ENCODE results near the gene PALM3. TPM values are rescaled to one million over a fixed set of nuclear protein-coding genes. Genes with fewer than 3 reads are reported as not detected.
"Not testable (repeated sequence)": the region's sequence is repeated elsewhere in the genome, so short reads cannot be mapped to it uniquely, and the experiment has no call there.

Gene PALM3
- total RNA-seq, 1 experiment from 2014 or later, result 3.3 TPM

DNA sequence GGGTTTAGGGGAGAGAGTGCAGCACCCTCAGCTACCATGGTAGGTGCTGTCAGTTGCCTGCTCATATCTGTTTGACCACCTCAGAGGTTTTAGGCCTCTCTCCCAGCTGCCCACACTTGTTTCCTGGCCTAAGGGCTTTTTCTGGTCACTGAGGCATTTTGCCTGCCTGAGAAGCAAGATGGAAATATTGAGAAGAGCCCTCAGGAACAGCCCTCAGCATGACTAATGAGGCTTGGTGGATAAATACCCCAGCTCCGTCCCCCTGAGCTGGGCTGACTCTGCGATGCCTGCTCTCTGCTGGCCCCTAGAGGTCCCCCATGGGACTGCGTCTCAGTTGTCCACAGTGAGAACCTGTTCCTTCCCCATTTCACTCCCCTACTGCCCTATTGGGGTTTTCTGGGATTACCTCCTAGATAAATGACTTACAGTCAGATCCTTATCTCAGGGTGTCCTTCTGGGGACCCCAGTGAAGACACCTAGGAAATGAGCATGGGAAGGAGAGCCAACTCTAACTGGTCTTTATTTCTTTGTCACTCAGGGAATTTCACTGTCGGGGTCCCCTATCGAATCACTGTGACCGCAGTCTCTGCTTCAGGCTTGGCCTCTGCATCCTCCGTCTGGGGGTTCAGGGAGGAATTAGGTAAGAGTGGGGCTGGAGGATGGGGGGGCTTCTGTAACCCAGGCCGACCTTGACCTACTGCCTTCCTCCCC is 13.3 kb downstream of the PALM3 start:
- no peak overlapping the region for H3K9ac ChIP-seq (ENCODE audit: low read length)
- intact Hi-C loops (cut with micrococcal nuclease), result no loop called here
- CTCF ChIA-PET, result interaction anchor here (0.7 to 1.8 kb wide), 8 partner anchors 8 to 252 kb away, joined by 3 to 12 read pairs (median 3); partner anchors contain the start of gene ASF1B
- DNase-seq (ENCODE audit: low read depth, low spot score), result no peak
- no TSS peak for BruUV-seq (replicated peaks)
- no peak overlapping the region for H3K4me3 ChIP-seq (replicated peaks in 1 of 2; ENCODE audit: low read depth in 1 of 2, low read length in 2 of 2)
- ATAC-seq, result peak; percentile 90
- no peak overlapping the region for H2AFZ ChIP-seq (ENCODE audit: low read depth, low read length, poor library complexity, severe bottlenecking)
- no peaks in the 10 kb centered on the region for H3K9me2 ChIP-seq (ENCODE audit: insufficient read depth)
- no peaks in the 10 kb centered on the region for H4K20me1 ChIP-seq (ENCODE audit: insufficient read depth)
- peaks cover 0 to 6% of the 10 kb centered on the region in 2 experiments; a peak in 2 of 4 replicates for H3K36me3 ChIP-seq (ENCODE audit: control insufficient read depth in 1 of 2, insufficient read depth in 2 of 2, low read length in 2 of 2)
- H3K79me2 ChIP-seq (ENCODE audit: insufficient read depth, low read length), result no peaks in the 10 kb centered on the region
- H3K27me3 ChIP-seq (ENCODE audit: insufficient read depth, low read length), result no peaks in the 10 kb centered on the region
- no peaks in the 10 kb centered on the region for H3K4me1 ChIP-seq (ENCODE audit: control insufficient read depth in 1 of 2, insufficient read depth in 2 of 2, low read length in 2 of 2)
- H3K27ac ChIP-seq (ENCODE audit: low read depth, low read length), result no peak overlapping the region
- RAD21 ChIA-PET (ENCODE audit: low non-redundant PET in 1 of 2, low total read pairs in 2 of 2, uncharacterized antibody in 2 of 2, unreplicated experiment in 2 of 2), result interaction anchor here in 1 of 2 experiments (0.6 kb wide), 1 partner anchor 1070 kb away, joined by 4 read pairs; no protein-coding TSS in a partner anchor
- POLR2A ChIA-PET, result no interaction called here
- no peak overlapping the region for H3K4me2 ChIP-seq (ENCODE audit: low read length)
- TF ChIP-seq EZH2phosphoT487 (IDR thresholded peaks at IDR 0.05; ENCODE audit: borderline replicate concordance) (no peak), RAD21 (IDR thresholded peaks at IDR 0.05; ENCODE audit: low read depth) (peak; percentile 49)
- TF ChIP-seq, protein P1, sequence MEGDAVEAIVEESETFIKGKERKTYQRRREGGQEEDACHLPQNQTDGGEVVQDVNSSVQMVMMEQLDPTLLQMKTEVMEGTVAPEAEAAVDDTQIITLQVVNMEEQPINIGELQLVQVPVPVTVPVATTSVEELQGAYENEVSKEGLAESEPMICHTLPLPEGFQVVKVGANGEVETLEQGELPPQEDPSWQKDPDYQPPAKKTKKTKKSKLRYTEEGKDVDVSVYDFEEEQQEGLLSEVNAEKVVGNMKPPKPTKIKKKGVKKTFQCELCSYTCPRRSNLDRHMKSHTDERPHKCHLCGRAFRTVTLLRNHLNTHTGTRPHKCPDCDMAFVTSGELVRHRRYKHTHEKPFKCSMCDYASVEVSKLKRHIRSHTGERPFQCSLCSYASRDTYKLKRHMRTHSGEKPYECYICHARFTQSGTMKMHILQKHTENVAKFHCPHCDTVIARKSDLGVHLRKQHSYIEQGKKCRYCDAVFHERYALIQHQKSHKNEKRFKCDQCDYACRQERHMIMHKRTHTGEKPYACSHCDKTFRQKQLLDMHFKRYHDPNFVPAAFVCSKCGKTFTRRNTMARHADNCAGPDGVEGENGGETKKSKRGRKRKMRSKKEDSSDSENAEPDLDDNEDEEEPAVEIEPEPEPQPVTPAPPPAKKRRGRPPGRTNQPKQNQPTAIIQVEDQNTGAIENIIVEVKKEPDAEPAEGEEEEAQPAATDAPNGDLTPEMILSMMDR (IDR thresholded peaks at IDR 0.05 in 2 of 3, conservative IDR thresholded peaks at IDR 0.05 in 1 of 3; ENCODE audit: borderline replicate concordance in 1 of 3, insufficient read depth in 1 of 3, low read depth in 2 of 3, low read length in 2 of 3), result peak; percentile 38 to 98 (median 98); a peak in 5 of 6 replicates
- H3K9me3 ChIP-seq (ENCODE audit: control insufficient read depth in 1 of 2, insufficient read depth in 1 of 2, low read depth in 1 of 2, low read length in 2 of 2), result no peaks in the 10 kb centered on the region

- CTCF ChIA-PET, result interaction anchor here (0.7 to 1.8 kb wide), 6 partner anchors 9 to 89 kb away, joined by 3 to 12 read pairs (median 4); partner anchors contain the start of gene ASF1B
- DNase-seq (ENCODE audit: low read depth, low spot score); ATAC-seq; H3K9me2 ChIP-seq (ENCODE audit: insufficient read depth); H3K4me2 ChIP-seq (ENCODE audit: low read length); H3K27me3 ChIP-seq (ENCODE audit: insufficient read depth, low read length); H2AFZ ChIP-seq (ENCODE audit: low read depth, low read length, poor library complexity, severe bottlenecking); H3K4me3 ChIP-seq (replicated peaks in 1 of 2; ENCODE audit: low read depth in 1 of 2, low read length in 2 of 2); H3K36me3 ChIP-seq (ENCODE audit: control insufficient read depth in 1 of 2, insufficient read depth in 2 of 2, low read length in 2 of 2); intact Hi-C loops (cut with micrococcal nuclease); H3K4me1 ChIP-seq (ENCODE audit: control insufficient read depth in 1 of 2, insufficient read depth in 2 of 2, low read length in 2 of 2); H3K27ac ChIP-seq (ENCODE audit: low read depth, low read length); H3K79me2 ChIP-seq (ENCODE audit: insufficient read depth, low read length); H4K20me1 ChIP-seq (ENCODE audit: insufficient read depth); BruUV-seq (replicated peaks); H3K9me3 ChIP-seq (ENCODE audit: control insufficient read depth in 1 of 2, insufficient read depth in 1 of 2, low read depth in 1 of 2, low read length in 2 of 2); POLR2A ChIA-PET; H3K9ac ChIP-seq (ENCODE audit: low read length): not testable (repeated sequence)
- RAD21 ChIA-PET (ENCODE audit: low non-redundant PET in 1 of 2, low total read pairs in 2 of 2, uncharacterized antibody in 2 of 2, unreplicated experiment in 2 of 2), result interaction anchor here in 1 of 2 experiments (0.6 kb wide), 1 partner anchor 1070 kb away, joined by 4 read pairs; no protein-coding TSS in a partner anchor
These were observed 14.0 kb downstream of the PALM3 start for GRCh38 chr19:14047866-14048265.

Data from HCT116 (cell line).